HepG2 (cell line): Measurements from ENCODE around the gene FGD5. TPM values are rescaled to one million over a fixed set of nuclear protein-coding genes. Genes with fewer than 3 reads are reported as not detected.

Source experiments
- ASH2L ChIP-seq: fragments of 300-600, 200-600 bp; sonication (generic); IDR thresholded peaks from 2 replicates; pipeline ENCODE4 v1.7.0; 2017; ENCODE audit warnings: low read depth, mild to moderate bottlenecking, moderate library complexity, mixed read lengths, low read length; ENCODE audit not compliant: insufficient read length
- ATF7-NPFF ChIP-seq: sonication (generic); formaldehyde crosslinking; IDR thresholded peaks from 2 replicates; pipeline ENCODE4 v1.8.1; 2023; ENCODE audit warnings: mild to moderate bottlenecking, low read depth, missing genetic modification reagents, moderate library complexity
- DRAP1 ChIP-seq: IDR thresholded peaks from 2 replicates; pipeline ENCODE4 v1.6.1; 2016; ENCODE audit warnings: missing genetic modification reagents, missing compliant biosample characterization
- E2F2 ChIP-seq: sonication (generic); formaldehyde crosslinking; IDR thresholded peaks from 2 replicates; pipeline ENCODE4 v1.4.0; 2020; ENCODE audit warnings: missing genetic modification reagents, borderline replicate concordance
- ZHX1 ChIP-seq: sonication (generic); formaldehyde crosslinking; IDR thresholded peaks from 2 replicates; pipeline ENCODE4 v1.8.1; 2022; ENCODE audit warnings: low read depth, mild to moderate bottlenecking, missing genetic modification reagents
- ZNF138 ChIP-seq: sonication (generic); formaldehyde crosslinking; IDR thresholded peaks from 2 replicates; pipeline ENCODE4 v1.5.0; 2020; ENCODE audit warnings: mild to moderate bottlenecking, low read depth, missing genetic modification reagents
- ZNF629 ChIP-seq: sonication (generic); formaldehyde crosslinking; conservative IDR thresholded peaks from 2 replicates; pipeline ENCODE4 v1.5.0; 2020; ENCODE audit warnings: missing genetic modification reagents
- polyA plus RNA-seq, 8 experiments: library from polyadenylated mRNA; depleted of rRNA in 3 of 8; stranded (reverse) in 7 of 8; unstranded in 1 of 8; fragments of >200 nt; fragmentation: Illumina TruSeq in 4 of 8; extraction: Trizol in 4 of 8; gene quantifications; 2 replicates each; pipeline versions ENCODE4 v1.2.1 to v1.2.3, GENCODE V29; 2011 to 2016; ENCODE audit warnings: low read depth in 4 of 8, missing spikeins in 1 of 8, mixed read lengths in 1 of 8; ENCODE audit not compliant: insufficient read depth in 1 of 8
- total RNA-seq, 5 experiments: library from RNA; depleted of rRNA; stranded (reverse); fragments of >200 nt; fragmentation: Illumina TruSeq; extraction: Trizol; gene quantifications; 2 replicates each; pipeline ENCODE4 v1.2.3, GENCODE V29; 2016; ENCODE audit warnings: low read depth in 1 of 5
- TF ChIP-seq, protein P1 (sequence below): sonication (generic); formaldehyde crosslinking; IDR thresholded peaks from 2 replicates; pipeline ENCODE4 v1.8.0; 2022; ENCODE audit warnings: missing genetic modification reagents, mild to moderate bottlenecking, inconsistent platforms, borderline replicate concordance

The FGD5 gene
- total and polyA plus RNA-seq, 2 of the 13 experiments (the other 11 are each of a cell fraction or from before 2014, with no cell fraction given), result 0.17 TPM; not detected in 1

DNA sequence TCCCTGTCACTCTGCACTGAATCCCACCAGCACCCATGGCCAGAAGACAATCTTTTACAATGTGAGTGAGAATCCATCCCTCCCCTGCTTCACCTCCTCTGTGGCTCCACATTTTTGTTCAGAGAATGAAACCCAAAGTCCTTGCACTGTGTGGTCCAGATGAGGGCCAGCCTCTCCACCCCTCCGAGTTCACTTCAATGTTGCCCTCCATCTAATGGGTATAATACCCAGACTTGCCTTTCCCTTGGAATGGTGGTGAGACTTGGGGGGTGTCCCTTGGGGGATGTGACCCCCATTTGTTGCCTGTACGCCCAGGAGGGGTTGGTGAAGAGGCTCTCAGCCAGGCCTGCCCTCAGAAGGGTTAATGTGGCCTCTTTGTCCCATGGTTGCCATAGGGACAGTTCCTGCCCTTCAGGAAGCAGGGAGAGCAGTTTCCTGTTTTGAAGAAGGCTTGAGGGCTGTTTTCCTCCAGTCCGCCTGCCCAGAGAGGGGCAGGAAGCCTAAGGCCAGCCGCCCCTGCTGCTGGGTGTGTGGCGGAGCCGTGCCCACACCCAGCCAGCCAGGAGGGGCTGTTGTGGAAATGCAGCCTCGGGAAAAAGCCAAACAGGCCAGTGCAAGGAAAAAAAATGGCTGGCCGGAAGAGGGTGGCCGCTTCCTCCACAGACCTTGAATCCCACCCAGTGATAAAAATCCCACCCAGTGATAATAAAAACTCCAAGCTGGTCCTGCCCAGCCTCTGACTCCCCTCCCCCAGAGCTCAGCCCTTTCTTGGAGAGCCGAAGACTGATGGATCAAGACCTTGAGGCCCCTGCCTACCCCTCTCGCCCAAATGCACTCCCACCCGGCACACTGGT, 14.6 kb upstream of the FGD5 start (continued):
- no peak for TF ChIP-seq ZHX1 (CRISPR knock-in tag)
- TF ChIP-seq ATF7-NPFF (CRISPR knock-in tag), result no peak
- TF ChIP-seq E2F2 (CRISPR knock-in tag), result no peak
- peak; percentile 74 for TF ChIP-seq ASH2L
- TF ChIP-seq ZNF138, result no peak
- TF ChIP-seq, protein P1, sequence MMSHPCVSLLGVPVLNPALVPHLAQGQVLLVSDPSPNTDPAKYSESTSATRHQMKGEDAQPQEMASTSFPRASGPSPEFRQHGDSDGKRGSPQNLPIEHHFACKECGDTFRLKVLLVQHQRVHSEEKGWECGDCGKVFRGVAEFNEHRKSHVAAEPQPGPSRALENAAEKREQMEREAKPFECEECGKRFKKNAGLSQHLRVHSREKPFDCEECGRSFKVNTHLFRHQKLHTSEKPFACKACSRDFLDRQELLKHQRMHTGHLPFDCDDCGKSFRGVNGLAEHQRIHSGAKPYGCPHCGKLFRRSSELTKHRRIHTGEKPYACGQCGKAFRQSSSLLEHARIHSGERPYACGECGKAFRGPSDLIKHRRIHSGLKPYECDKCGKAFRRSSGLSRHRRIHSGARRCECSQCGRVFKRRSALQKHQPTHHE (CRISPR knock-in tag), result no peak
- TF ChIP-seq ZNF629 (CRISPR knock-in tag), result peak; percentile 90
- TF ChIP-seq DRAP1, result no peak
